ENCODE measurements around the gene OS9.

DNA sequence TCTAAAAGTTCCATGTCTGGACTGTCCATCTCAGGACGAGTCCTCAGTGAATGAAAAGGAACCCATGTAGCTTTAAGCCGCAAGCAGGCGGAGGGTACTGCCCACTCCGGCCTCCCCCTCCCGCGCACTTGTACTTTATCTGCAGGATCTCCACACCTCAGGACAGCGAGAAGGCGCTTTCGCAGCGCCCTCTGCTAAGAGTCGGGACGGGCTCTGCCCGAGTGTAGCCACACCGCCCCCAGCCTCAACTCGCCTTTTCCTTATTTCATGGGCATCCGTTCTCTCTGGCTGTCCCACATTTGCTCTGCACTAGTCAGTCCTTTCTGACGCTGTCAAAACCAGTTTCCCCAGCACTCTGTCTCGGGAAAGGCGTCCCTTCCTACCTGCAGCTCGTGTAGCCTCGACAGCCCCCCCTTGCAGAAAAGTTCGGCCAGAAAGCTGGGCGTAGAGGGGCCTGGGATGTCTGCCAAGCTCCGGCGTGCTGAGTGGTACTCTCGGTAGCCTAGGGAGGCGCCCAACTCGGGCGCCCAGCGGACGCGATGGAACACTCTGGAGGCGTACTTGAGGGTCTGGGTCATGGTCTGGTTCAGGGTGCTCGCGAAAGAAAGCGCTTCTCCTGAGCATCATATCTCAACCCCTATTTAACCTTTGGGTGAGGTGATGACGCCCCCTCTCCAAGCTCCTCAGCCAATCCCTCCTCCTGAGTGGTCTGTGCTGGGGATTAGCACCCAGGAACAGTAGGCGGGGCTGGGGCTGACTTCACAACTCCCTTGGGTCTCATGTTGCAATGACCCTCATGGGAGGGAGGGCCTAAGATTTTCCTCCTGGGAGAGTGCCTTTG is 72.8 kb downstream of the OS9 start, which contains the start of gene CYP27B1:
- TF ChIP-seq POLR2A (IDR thresholded peaks at IDR 0.05; ENCODE audit: low read depth, low read length) (no peak), POLR2AphosphoS5 (IDR thresholded peaks at IDR 0.05; ENCODE audit: low read depth, low read length) (no peak), PAX5 (IDR thresholded peaks at IDR 0.05; ENCODE audit: insufficient read depth, low read length, severe bottlenecking) (no peak), TAF1 (IDR thresholded peaks at IDR 0.05; ENCODE audit: low read depth, low read length) (no peak)

Measured in GM12891 (cell line).